ENCODE measurements around the gene RPP38. TPM values are rescaled to one million over a fixed set of nuclear protein-coding genes. Genes with fewer than 3 reads are reported as not detected.

Gene RPP38
- total and polyA plus RNA-seq, 2 of the 13 experiments (the other 11 are each of a cell fraction or from before 2014, with no cell fraction given) = 11.7 to 16.4 TPM

- TF ChIP-seq EED (CRISPR knock-in tag; IDR thresholded peaks at IDR 0.05) (no peak), JUNB (CRISPR knock-in tag; IDR thresholded peaks at IDR 0.05; ENCODE audit: borderline replicate concordance) (no peak), POLR2G (IDR thresholded peaks at IDR 0.05; ENCODE audit: low read depth, low read length) (no peak), NR2C2 (CRISPR knock-in tag; IDR thresholded peaks at IDR 0.05; ENCODE audit: borderline replicate concordance) (no peak), POLR2AphosphoS5 (IDR thresholded peaks at IDR 0.05; ENCODE audit: low read depth, low read length) (no peak), BORCS8-MEF2B (CRISPR knock-in tag; IDR thresholded peaks at IDR 0.05) (peak; percentile 62; the same call in 1 of the 2 replicates), ZNF737 (CRISPR knock-in tag; IDR thresholded peaks at IDR 0.05; ENCODE audit: borderline replicate concordance) (no peak), ZNF343 (CRISPR knock-in tag; IDR thresholded peaks at IDR 0.05) (0 out of 2 replicates have a peak, but pooled peaks have one; percentile 37), ZNF547 (CRISPR knock-in tag; IDR thresholded peaks at IDR 0.05) (no peak), XRCC5 (optimal IDR thresholded peaks at IDR 0.05; ENCODE audit: low read length) (peak; percentile 62), HNRNPUL1 (IDR thresholded peaks at IDR 0.05; ENCODE audit: low read depth, low read length) (no peak), AHDC1 (CRISPR knock-in tag; IDR thresholded peaks at IDR 0.05; ENCODE audit: borderline replicate concordance) (no peak), U2AF2 (IDR thresholded peaks at IDR 0.05; ENCODE audit: low read depth, low read length) (no peak), ZNF674 (CRISPR knock-in tag; IDR thresholded peaks at IDR 0.05; ENCODE audit: low read depth) (no peak), ZNF274 (CRISPR knock-in tag; IDR thresholded peaks at IDR 0.05) (no peak), REPIN1 (CRISPR knock-in tag; IDR thresholded peaks at IDR 0.05; ENCODE audit: borderline replicate concordance, low read depth) (peak; percentile 46; the same call in 1 of the 2 replicates)
- TF ChIP-seq, protein P1, sequence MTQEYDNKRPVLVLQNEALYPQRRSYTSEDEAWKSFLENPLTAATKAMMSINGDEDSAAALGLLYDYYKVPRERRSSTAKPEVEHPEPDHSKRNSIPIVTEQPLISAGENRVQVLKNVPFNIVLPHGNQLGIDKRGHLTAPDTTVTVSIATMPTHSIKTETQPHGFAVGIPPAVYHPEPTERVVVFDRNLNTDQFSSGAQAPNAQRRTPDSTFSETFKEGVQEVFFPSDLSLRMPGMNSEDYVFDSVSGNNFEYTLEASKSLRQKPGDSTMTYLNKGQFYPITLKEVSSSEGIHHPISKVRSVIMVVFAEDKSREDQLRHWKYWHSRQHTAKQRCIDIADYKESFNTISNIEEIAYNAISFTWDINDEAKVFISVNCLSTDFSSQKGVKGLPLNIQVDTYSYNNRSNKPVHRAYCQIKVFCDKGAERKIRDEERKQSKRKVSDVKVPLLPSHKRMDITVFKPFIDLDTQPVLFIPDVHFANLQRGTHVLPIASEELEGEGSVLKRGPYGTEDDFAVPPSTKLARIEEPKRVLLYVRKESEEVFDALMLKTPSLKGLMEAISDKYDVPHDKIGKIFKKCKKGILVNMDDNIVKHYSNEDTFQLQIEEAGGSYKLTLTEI (CRISPR knock-in tag; conservative IDR thresholded peaks at IDR 0.05) = no peak
- TF ChIP-seq, protein P2, sequence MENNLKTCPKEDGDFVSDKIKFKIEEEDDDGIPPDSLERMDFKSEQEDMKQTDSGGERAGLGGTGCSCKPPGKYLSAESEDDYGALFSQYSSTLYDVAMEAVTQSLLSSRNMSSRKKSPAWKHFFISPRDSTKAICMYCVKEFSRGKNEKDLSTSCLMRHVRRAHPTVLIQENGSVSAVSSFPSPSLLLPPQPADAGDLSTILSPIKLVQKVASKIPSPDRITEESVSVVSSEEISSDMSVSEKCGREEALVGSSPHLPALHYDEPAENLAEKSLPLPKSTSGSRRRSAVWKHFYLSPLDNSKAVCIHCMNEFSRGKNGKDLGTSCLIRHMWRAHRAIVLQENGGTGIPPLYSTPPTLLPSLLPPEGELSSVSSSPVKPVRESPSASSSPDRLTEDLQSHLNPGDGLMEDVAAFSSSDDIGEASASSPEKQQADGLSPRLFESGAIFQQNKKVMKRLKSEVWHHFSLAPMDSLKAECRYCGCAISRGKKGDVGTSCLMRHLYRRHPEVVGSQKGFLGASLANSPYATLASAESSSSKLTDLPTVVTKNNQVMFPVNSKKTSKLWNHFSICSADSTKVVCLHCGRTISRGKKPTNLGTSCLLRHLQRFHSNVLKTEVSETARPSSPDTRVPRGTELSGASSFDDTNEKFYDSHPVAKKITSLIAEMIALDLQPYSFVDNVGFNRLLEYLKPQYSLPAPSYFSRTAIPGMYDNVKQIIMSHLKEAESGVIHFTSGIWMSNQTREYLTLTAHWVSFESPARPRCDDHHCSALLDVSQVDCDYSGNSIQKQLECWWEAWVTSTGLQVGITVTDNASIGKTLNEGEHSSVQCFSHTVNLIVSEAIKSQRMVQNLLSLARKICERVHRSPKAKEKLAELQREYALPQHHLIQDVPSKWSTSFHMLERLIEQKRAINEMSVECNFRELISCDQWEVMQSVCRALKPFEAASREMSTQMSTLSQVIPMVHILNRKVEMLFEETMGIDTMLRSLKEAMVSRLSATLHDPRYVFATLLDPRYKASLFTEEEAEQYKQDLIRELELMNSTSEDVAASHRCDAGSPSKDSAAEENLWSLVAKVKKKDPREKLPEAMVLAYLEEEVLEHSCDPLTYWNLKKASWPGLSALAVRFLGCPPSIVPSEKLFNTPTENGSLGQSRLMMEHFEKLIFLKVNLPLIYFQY (CRISPR knock-in tag; IDR thresholded peaks at IDR 0.05; ENCODE audit: borderline replicate concordance) = no peak
Observed at GRCh38 chr10:15088428-15089261, 8.5 kb upstream of the RPP38 start, which contains the start of gene ACBD7 (continued).
